ENCODE results near the gene RIBC1.
"Not testable (repeated sequence)": the region's sequence is repeated elsewhere in the genome, so short reads cannot be mapped to it uniquely, and the experiment has no call there.

GRCh38 chrX:53420351-53420750 is 2.3 kb upstream of the RIBC1 start:
- not testable (repeated sequence) for TF ChIP-seq HEYL (CRISPR knock-in tag; IDR thresholded peaks at IDR 0.05); POLR2A (IDR thresholded peaks at IDR 0.05; ENCODE audit: low read length); CTCF (IDR thresholded peaks at IDR 0.05); GATA3 (IDR thresholded peaks at IDR 0.05; ENCODE audit: borderline replicate concordance); MYC (IDR thresholded peaks at IDR 0.05; ENCODE audit: borderline replicate concordance, low read length); RFX5 (IDR thresholded peaks at IDR 0.05)

Measured in A549 (cell line).